Nephron (organoid): Measurements from ENCODE around the gene TSPAN11.

Experiments
- H3K27ac Mint-ChIP-seq, 3 experiments: 2 replicates each; pipeline ENCODE4 v1.8.0; 2020; ENCODE audit warnings: mixed read lengths in 3 of 3, mild to moderate bottlenecking in 2 of 3, moderate library complexity in 1 of 3
- H3K27me3 Mint-ChIP-seq: 2 replicates; pipeline ENCODE4 v1.8.0; 2021; ENCODE audit warnings: low read depth, mild to moderate bottlenecking, moderate library complexity, mixed read lengths
- H3K36me3 Mint-ChIP-seq: 2 replicates; pipeline ENCODE4 v1.8.0; 2020; ENCODE audit warnings: low read depth, mixed read lengths
- H3K4me1 Mint-ChIP-seq: 2 replicates; pipeline ENCODE4 v1.8.0; 2020; ENCODE audit warnings: mixed read lengths
- H3K4me3 Mint-ChIP-seq, 3 experiments: 2 replicates each; pipeline ENCODE4 v1.8.0; 2020; ENCODE audit warnings: mild to moderate bottlenecking in 3 of 3, mixed read lengths in 3 of 3, moderate library complexity in 2 of 3
- H3K9me3 Mint-ChIP-seq: 2 replicates; pipeline ENCODE4 v1.8.0; 2020; ENCODE audit warnings: mixed read lengths
- CTCF ChIP-seq, 3 experiments: fragments of 200-600 bp; sonication (generic); IDR thresholded peaks; one replicate each; pipeline ENCODE4 v1.5.0; 2021; ENCODE audit warnings: antibody characterized with exemption in 3 of 3; ENCODE audit not compliant: unreplicated experiment in 3 of 3

Gene TSPAN11

GRCh38 chr12:30896461-30896860 is 30.1 kb upstream of the TSPAN11 start:
- Mint-ChIP-seq H3K9me3 (peaks cover 12% of the 10 kb centered on the region), H3K4me1 (peaks cover 9% of the 10 kb centered on the region), H3K4me3 (no peak overlapping the region), H3K36me3 (no peaks in the 10 kb centered on the region), H3K27ac (no peak overlapping the region), H3K27me3 (peaks cover 6% of the 10 kb centered on the region)
- no peak for TF ChIP-seq CTCF (IDR thresholded peaks at IDR 0.05; ENCODE audit: unreplicated experiment in 3 of 3)

- Mint-ChIP-seq H3K36me3 (no peaks in the 10 kb centered on the region), H3K27me3 (peaks cover 6% of the 10 kb centered on the region), H3K4me1 (peaks cover 9% of the 10 kb centered on the region), H3K4me3 (no peak overlapping the region), H3K27ac (no peak overlapping the region), H3K9me3 (no peaks in the 10 kb centered on the region)
- no peak for TF ChIP-seq CTCF (IDR thresholded peaks at IDR 0.05; ENCODE audit: unreplicated experiment in 3 of 3)
Observed at GRCh38 chr12:30898846-30899245, 27.7 kb upstream of the TSPAN11 start.

- Mint-ChIP-seq H3K9me3 (no peaks in the 10 kb centered on the region), H3K4me3 (no peak overlapping the region), H3K27ac (no peak overlapping the region), H3K27me3 (peaks cover 6% of the 10 kb centered on the region), H3K36me3 (no peaks in the 10 kb centered on the region), H3K4me1 (peaks cover 9% of the 10 kb centered on the region)
- TF ChIP-seq CTCF (IDR thresholded peaks at IDR 0.05; ENCODE audit: unreplicated experiment in 3 of 3), result no peak
Observed at GRCh38 chr12:30900351-30900750, 26.2 kb upstream of the TSPAN11 start.

- no peak for TF ChIP-seq CTCF (IDR thresholded peaks at IDR 0.05; ENCODE audit: unreplicated experiment in 3 of 3)
- Mint-ChIP-seq H3K4me3 (no peak overlapping the region), H3K9me3 (no peaks in the 10 kb centered on the region), H3K27me3 (peaks cover 6% of the 10 kb centered on the region), H3K36me3 (no peaks in the 10 kb centered on the region), H3K27ac (no peak overlapping the region), H3K4me1 (peaks cover 5% of the 10 kb centered on the region)
Observed at GRCh38 chr12:30902001-30902400, 24.5 kb upstream of the TSPAN11 start.

GRCh38 chr12:30902596-30902995 is 24.0 kb upstream of the TSPAN11 start:
- Mint-ChIP-seq H3K36me3 (no peaks in the 10 kb centered on the region), H3K27me3 (peaks cover 6% of the 10 kb centered on the region), H3K4me3 (no peak overlapping the region), H3K27ac (no peak overlapping the region), H3K9me3 (no peaks in the 10 kb centered on the region), H3K4me1 (peaks cover 4% of the 10 kb centered on the region)
- no peak for TF ChIP-seq CTCF (IDR thresholded peaks at IDR 0.05; ENCODE audit: unreplicated experiment in 3 of 3)

- H3K4me1 Mint-ChIP-seq, result peaks cover 27% of the 10 kb centered on the region
- no peaks in the 10 kb centered on the region for H3K27me3 Mint-ChIP-seq
- no peak overlapping the region for H3K4me3 Mint-ChIP-seq
- peaks cover 3% of the 10 kb centered on the region for H3K9me3 Mint-ChIP-seq
- H3K27ac Mint-ChIP-seq, result no peak overlapping the region
- no peaks in the 10 kb centered on the region for H3K36me3 Mint-ChIP-seq
- TF ChIP-seq CTCF (IDR thresholded peaks at IDR 0.05; ENCODE audit: unreplicated experiment in 3 of 3), result no peak
Observed at GRCh38 chr12:30905463-30906009, 21.0 kb upstream of the TSPAN11 start.
